NCI-H2029 treated with DMSO at 0.1 percent for 48 hours (cell line): ENCODE results near the gene PPP3CA.
"Not testable (repeated sequence)": the region's sequence is repeated elsewhere in the genome, so short reads cannot be mapped to it uniquely, and the experiment has no call there.

ENCODE experiments used
- DNase-seq: peaks from one replicate; lab custom pipeline; 2025; lab: John Stamatoyannopoulos, UW

Gene PPP3CA

DNA sequence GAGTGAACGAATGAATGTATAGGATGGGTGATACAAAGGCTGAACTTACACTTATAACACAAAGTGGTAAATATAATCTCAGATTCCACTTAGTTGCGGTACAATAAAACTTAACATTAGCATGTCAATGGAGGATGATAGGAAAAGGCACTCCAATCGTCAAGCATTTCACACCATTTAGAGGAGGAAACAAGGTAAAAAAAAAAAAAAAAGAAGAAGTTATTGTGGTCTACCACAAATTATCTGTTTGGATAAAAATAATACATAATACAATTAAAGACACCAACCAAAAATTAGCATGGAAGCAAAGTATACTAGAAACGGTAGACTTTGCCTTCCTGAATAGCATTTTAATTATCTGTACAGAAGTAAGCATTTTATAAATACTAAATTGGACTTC lies 205.5 kb downstream of the PPP3CA start:
- no peak for DNase-seq

DNA sequence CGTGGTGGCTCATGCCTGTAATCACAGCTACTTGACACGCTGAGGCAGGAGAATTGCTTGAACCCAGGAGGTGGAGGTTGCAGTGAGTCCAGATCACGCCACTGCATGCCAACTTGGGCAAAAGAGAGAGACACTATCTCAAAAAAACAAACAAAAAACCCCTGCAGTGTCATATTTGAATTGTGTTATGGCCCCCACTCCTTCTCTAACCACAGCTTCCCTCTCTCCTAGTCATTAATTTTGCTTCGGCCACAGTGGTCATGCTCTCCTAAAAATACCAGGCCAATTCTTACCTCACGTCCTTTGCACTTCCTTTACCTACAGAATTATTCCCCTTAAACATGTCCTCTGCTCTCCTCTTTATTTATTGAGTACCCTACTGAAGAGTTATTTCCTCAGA lies 206.1 kb downstream of the PPP3CA start:
- no peak for DNase-seq

DNA sequence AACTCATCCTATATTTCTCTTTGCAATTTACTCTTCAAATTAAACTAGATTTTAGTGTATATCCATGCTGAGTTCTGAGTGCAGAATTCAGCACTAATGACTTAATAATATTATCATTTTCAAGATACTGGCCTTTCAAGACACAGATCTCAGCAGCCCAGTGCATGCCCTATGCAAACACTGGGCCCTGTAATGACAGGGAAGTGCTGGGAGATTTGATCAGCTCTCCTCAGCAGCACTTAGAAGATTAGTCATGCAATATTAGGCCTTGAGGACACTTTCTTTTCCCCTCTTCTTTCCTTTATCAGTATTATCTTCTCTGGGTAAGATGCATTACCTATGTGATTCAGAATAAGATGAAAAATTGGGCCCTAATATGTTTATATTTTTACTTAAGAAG lies 207.1 kb downstream of the PPP3CA start:
- no peak for DNase-seq

DNA sequence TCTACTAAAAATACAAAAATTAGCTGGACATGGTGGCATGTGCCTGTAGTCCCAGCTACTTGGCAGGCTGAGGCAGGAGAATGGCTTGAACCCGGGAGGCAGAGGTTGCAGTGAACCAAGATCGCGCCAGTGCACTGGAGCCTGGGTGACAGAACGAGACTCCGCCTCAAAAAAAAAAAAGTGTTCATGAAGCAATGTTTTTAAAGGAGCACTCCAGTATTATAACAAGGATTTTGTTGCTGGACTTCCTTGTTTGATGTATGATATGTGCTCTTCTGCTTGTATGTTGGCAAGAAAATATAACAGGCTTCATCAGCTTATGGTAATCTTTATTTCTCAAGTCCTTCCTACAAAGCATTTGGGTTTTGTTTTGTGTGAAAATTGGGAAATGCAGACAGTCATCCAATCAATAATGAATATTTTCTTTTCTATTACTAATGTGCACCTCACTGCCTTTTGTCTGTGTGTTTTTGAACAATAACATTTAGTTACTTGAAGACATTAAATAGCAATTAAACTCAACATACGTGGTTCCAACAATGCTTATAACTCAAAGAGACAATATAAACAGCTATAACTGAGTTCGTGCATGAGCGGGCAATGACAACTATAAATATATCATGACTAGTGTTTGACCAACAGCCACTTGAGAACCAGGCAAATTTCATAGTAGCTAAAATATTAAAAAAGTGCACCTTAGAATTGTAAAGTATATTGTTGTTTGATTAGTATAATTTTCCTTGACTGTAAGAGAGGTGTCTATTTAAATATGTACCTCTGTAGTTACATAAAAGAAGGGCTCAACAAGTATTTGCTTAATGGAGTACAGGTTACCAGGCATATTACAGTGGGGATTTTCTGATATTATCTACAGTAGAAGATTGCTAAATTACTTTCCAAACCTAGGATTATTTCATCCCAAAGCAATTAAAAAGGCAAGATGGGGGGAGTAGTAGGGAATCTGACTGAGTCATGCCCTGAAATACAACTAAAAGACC lies 210.7 kb downstream of the PPP3CA start:
- DNase-seq = peak; percentile 92

DNA sequence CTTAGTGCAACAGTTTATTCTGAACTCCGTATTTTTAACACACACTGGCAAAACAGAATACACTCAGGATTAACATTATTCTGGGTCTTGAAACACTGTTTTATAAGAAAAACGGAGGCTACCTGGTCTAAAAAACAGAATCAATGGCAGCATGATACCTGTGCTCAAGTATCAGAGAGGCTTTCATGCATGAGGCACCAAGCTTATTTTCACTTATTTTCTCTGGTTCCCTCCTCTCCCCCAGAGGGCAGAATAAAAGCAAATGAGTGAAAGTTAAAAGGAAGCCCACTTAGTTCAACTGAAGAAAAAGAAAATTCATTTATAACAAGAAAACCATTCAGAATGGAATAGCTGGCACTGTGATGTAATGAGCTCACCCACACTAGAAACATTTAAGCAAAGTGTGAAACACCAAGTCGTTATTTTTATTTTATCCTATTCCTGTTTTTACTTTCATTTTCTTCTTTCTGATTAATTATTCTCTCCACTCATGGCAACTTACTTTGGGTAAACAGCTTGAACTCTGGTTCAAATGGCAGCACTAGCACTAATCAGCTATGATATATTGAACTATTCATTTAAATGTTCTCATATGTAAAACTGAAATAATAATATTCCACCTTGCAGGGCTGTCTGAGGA lies 211.8 kb downstream of the PPP3CA start:
- DNase-seq = no peak

DNA sequence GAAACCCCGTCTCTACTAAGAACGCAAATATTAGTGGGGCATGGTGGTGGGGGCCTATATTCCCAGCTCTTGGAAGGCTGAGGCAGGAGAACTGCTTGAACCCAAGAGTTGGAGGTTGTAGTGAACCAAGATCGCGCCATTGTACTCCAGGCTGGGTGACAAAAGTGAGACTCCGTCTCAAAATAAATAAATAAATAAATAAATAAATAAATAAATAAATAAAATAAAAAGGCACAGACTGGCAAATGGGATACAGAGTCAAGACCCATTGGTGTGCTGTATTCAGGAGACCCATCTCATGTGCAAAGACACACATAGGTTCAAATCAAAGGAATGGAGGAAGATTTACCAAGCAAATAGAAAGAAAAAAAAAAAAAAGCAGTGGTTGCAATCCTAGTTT lies 216.3 kb downstream of the PPP3CA start:
- DNase-seq = not testable (repeated sequence)

DNA sequence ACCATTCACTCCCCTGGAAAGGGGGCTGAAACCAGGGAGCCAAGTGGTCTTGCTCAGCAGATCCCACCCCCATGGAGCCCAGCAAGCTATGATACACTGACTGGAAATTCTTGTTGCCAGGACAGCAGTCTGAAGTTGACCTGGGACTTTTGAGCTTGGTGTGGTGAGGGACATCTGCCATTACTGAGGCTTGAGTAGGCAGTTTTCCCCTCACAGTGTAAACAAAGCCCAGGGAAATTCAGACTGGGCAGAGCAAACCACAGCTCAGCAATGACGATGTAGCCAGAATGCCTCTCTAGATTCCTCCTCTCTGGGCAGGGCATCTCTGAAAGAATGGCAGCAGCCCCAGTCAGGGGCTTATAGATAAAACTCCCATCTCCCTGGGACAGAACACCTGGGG lies 218.4 kb downstream of the PPP3CA start:
- not testable (repeated sequence) for DNase-seq

DNA sequence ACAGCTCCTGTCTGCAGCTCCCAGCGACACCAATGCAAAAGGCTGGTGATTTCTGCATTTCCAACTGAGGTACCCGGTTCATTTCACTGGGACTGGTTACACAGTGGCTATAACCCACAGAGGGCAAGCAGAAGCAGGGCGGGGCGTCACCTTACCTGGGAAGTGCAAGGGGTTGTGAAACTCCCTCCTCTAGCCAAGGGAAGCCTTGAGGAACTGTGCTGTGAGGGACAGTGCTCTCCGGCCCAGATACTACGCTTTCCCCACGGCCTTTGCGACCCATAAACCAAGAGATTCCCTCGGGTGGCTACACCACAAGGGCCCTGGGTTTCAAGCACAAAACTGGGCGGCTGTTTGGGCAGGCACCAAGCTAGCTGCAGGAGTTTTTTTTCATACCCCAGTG lies 218.9 kb downstream of the PPP3CA start:
- no peak for DNase-seq

DNA sequence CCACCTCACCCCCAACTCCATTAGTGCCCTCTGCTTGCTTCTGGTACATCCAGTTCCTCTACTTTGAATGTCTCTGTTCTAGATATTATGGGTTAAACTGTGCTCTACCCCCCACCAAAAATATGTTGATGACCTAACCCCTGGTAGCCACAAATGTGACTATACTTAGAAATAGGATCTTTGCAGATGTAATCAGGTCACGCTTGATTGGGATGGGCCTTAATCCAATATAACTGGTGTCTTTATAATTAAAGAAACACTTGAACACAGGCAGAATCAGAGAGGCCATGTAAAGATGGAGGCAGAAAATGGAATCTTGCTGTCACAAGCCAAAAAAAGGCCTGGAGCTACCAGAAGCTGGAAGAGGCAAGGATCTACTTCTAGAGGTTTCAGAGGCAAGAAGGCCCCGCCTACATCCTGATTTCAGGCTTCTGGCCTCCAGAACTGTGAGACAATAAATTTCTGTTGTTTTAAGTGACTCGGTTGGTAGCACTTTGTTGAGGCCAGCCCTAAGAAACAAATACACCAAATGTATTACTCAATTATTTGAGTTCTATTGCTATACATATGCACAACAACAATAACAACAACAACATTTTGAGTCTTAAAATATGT lies 220.0 kb downstream of the PPP3CA start:
- no peak for DNase-seq

DNA sequence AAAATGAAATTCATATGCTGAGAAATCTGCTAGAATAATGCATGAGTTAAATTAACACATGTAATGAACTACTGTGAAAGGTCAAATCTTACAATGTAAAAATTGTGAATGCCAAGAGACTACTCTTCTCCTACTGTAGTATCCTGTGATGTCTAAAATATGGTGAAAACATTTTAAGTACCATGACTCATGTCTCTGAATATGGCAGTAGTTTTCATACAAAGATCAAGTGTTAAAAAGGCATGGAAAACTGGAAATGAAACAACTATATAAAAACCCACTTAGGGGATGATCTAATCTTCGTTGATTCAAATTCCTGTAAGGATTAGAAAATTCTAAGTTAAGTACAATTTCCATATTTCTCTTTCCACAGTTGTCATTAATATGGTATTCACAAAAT lies 221.3 kb downstream of the PPP3CA start:
- no peak for DNase-seq

DNA sequence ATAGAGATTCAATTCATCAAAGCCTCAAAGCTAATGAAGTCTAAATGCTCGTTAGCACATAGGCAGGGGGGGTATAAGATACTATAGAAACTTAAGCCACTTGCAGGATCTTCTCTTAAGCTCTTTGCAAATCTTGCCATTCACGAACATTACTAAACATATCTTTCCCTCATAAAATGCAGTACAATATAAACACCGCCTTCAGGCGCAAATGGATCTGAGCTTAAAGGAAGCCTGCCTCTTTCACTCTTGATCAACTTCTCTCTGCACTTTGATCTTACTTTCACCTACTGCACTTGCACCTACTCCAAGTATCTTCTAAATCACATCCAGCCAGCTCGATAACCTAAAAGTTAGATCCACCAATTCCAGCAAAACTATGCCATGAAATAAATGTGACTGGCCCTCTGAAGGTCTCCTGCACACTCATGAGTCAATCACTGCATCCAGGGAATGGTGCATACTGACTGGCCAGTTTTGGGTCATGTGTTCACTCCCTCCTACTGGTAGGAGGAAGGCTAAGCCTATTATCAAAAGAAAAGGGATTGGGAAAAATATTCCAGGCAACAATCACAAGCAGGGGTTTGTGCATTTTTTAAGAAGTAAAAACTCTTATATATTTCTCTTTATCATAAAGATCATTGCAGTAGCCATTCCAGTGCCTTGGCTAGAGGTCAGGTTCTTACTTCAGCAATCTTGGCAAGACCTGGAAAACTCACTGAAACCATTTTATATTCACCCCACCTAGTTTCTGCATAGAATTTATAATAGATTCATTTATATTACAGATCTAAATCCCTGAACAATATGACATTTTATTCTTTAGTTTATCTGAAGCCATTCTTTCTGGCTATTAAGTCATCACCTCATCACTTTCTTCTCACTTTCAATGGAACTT lies 222.0 kb downstream of the PPP3CA start:
- no peak for DNase-seq

DNA sequence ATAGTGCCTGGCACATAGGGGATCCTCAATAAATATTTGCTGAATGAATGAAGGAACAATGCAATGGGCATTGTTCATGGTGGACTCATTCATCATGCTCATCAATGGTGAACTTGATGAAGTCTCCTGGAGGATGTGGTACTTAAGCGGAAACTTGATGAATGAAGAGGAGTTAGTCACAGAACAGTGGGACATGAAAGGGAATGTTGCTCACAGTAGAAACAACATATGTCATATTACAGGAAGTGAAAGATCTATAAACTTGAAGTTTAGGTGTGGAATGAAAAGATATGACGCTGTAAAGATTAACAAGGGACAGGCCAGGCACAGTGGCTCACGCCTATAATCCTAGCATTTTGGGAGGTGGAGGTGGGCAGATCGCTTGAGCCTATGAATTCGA lies 224.1 kb downstream of the PPP3CA start:
- DNase-seq = no peak

DNA sequence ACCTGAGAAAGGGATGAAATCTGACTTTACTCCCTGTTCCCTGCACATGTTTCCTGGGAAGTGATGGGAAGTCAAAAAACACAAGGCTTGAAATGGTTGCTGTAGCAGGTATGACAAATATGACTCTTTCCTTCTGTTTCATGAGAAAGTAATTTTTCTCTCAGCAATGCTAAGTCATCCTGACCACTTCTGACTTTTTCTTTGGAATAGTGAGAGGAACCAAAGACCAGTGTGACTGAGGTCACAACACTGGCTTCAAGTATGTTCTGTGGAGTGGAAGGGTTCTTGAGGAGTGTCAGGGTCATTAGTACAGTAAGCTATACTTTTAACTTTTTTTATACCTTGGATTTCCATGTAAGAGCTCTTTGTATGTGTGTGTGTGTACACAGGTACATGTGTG lies 225.3 kb downstream of the PPP3CA start:
- no peak for DNase-seq

DNA sequence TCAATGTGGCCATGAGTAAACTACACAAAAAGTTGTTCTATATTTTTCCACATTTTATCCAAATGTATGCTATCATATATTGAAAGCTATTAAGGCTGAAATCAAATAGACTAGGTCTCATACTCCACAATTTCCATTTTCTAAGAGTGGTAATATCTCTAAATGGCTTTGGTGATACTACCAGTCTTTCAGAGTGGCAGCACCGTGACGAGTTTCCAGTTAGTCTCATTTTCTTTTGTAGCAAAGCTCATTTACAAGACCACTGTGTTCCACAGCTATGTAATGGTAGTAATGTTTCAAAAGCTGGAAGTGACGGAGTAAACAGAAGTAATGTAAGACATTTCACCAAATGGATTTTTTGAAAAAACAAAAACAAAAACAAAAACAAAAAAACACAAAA lies 228.2 kb downstream of the PPP3CA start:
- DNase-seq = no peak

DNA sequence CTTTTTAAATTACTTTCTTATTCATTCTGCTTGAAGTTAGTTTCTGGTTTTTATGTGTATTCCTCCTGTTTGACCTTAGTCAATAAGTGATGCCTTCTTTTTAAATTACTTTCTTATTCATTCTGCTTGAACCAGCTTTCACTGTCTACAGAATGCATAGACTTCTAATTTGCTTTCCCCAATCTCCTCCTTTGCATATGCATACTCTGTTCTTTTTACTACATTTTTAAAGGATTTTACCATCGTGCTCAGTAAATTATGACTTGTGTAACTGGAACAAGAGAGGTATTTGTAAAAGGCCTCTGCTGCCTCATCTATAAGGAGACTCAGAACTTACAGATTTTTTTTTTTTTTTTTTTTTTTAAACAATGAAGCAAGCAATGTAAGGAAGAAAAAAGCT lies 228.7 kb downstream of the PPP3CA start:
- no peak for DNase-seq

DNA sequence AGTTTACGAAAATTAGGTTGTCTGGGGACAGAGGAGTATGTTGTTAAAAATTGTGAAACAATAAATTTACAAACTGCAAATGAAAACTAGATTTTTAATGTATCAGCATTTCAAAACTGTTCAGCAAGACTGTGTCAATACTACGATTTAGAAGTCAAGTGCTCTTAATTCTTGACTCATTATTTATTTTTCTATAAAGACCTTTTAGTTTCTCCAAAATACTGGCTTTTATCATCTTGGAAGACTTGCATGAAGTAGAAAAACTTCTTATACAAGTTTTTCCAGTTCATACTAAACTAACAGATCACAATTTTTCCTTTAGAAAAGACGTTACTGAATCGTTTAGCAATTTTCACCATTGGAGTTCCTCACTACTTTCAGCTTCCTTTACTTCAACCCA lies 231.4 kb downstream of the PPP3CA start:
- no peak for DNase-seq

DNA sequence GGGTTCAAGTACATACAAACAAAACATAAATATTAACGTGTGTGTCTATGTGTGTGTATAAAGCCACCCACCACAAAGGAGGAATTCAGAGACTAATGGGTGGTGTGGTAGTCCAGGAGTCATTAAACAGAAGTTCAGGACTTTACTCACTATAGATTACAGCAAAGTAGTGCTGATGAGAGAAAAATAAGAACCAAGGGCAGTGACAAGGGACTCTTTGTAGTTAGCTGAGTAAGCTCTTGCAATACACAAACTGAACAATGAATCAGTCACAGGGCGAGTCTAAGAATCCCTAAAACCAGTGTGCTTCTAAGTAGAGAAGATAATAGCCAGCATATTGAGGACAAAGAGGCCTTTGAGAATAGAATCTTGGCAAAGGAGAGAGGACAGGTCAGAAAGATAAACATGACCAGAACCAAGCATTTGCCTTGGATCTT lies 232.4 kb downstream of the PPP3CA start:
- no peak for DNase-seq

DNA sequence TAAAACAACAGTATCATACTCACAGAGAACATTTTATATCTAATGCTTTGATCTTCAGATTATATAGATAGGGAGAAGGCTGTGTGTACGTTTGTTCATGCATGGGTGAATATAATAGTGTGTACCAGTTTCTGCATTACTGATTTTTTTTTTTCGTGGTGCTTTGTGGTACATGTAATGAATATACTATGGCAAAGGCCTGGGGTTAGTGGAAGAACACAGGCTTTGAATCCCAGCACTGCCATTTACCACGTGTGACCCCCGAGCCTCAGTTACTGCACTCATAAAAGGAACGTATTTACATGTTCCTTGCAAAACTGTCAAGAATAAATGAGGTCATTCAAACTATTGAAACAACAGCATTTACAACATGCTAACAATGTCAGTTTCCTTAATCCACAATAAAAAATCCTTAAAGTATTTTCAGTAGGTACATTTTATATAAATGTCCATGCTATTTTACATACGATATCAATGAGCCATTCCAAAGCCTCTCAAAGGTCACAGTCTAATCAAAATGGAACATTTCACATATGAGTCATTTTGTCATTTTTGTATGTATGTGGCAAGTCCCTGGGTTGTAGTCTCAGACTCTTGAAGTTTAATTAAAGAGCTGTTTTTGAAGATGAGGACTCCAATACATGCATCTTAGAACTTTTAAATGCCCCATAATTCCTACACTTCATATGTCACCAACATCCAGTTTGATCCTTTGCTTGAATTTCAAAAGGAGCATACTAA lies 242.8 kb downstream of the PPP3CA start:
- no peak for DNase-seq

DNA sequence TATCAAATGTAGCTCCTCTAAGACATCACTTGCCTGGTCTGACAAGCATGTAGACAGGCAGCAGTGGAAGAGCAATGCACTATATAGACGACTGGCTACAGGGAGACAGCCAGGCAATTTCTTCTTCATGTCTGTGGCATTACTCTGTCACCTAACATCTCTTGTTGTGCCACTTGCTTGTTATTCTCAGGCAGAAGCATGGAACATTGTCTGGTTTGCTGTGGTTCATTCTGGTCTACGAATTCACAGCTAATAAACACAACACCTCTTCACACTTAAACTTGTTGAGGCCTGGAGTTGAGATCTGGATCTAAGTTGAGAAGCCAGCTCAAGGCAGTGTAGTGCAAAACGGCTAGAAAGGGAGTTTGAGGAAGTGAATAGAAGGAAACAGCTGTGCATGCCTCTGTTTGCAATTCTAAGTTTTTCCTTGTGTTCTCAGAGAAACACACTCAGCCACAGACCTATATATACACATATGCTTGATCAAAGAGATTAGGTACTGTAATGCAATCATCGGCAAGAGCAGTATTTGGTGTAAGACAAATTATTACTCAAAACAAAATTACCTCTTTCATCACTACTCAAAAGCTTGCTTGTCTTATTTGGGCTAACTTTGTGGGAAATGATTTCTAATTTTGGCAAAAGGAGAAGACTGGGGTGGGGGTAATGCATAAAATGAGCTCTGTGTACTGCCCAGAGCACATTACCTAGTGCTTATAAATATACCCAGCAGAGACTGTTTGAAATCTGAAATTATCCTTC lies 243.8 kb downstream of the PPP3CA start:
- no peak for DNase-seq

DNA sequence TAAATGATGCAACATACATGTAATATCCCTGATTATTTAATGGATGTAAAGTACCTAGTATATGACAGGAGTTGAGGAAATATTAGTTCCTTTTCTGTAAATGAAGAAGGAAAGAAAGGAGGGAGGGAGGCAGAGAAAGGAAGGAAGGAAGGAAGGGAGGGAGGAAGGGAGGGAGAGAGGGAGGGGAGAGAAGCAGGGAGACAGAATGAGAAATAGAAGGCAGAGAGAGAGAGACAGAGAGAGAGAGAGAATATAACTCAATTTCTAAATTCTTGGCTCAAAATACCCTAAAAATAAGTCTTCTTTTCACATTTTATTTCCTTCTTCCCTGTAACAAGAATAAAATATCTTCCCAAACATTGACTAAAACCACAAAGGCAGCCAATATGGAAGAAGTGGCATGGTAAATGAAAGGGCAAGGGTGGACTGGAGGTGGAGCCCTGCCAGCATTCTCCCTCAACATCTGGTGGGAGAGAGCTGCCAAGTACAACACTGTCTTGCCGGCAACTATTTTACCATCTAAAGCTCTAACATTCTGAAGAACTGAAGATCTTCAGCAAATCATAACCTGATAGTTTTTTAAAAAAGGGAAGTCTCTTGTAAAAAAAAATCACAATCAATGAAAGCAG lies 245.1 kb downstream of the PPP3CA start:
- DNase-seq = peak; percentile 56
